Measurements from ENCODE around the gene COL16A1. TPM values are rescaled to one million over a fixed set of nuclear protein-coding genes. Genes with fewer than 3 reads are reported as not detected.

COL16A1 gene
- total and polyA plus RNA-seq, 2 experiments from 2014 or later: 90.2 to 127 TPM

DNA sequence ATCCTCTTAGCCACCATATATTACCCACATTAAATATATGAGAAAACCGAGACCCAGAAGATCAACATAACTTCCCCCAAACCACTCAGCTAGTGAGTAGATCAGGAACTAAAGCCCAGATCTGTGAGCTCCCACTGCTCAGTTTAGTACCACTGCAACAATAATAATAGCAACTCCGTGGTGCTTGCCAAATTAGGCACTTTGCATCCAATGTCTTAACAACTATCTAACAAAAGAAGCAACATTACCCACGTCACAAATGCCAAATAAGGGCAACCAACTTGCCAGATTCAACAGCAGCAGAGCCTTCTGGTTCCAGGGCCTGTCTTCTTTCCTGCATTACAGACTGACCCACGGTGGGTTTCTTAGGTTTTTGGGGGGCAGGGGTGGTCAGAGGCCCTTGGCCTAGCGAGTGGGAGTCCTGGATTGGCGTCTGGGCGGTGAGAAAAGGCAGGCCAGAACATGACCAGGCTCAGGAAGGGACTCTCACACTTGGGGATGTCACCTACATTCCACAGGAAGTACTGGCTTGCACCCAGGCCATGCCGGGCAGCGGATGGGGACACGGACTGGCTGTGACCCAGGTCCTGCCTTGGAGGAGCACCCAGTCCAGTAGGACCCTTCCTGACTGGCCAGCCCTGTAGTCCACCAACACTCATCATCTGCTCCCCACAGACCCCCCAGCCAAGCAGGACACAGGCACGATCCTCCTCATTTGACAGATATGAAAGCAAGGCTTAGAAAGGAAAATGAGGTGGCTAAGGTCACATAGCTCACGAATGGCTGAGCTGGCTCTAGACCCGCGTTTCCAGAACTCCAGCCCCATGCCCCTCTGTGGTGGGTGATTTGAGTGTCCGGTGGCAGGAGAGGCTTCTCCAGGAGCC, 81.7 kb downstream of the COL16A1 start:
- no peak for DNase-seq (ENCODE audit: low spot score)
- Histone ChIP-seq H3K79me2 (no peaks in the 10 kb centered on the region), H3K9me2 (replicated peaks; ENCODE audit: insufficient read depth) (no peaks in the 10 kb centered on the region), H2AFZ (no peak overlapping the region), H3K4me1 (ENCODE audit: insufficient read depth) (peaks cover 3% of the 10 kb centered on the region), H3K36me3 (replicated peaks; ENCODE audit: insufficient read depth, low read depth) (no peaks in the 10 kb centered on the region), H3K27me3 (peaks cover 3% of the 10 kb centered on the region), H3K4me3 (no peak overlapping the region), H3K4me2 (no peak overlapping the region), H3K27ac (no peak overlapping the region), H3K9me3 (ENCODE audit: low read depth) (no peaks in the 10 kb centered on the region), H4K20me1 (ENCODE audit: insufficient read depth, poor library complexity, severe bottlenecking) (no peaks in the 10 kb centered on the region)
- WGBS (ENCODE audit: low lambda C conversion rate, missing lambda C conversion rate): 90% methylated on average over 15 of the region's 15 CpGs
- TF ChIP-seq EZH2phosphoT487 (IDR thresholded peaks at IDR 0.05; ENCODE audit: low read depth, severe bottlenecking, unreplicated experiment) (no peak), EZH2 (IDR thresholded peaks at IDR 0.05; ENCODE audit: borderline replicate concordance) (no peak)
- TF ChIP-seq, protein P1, sequence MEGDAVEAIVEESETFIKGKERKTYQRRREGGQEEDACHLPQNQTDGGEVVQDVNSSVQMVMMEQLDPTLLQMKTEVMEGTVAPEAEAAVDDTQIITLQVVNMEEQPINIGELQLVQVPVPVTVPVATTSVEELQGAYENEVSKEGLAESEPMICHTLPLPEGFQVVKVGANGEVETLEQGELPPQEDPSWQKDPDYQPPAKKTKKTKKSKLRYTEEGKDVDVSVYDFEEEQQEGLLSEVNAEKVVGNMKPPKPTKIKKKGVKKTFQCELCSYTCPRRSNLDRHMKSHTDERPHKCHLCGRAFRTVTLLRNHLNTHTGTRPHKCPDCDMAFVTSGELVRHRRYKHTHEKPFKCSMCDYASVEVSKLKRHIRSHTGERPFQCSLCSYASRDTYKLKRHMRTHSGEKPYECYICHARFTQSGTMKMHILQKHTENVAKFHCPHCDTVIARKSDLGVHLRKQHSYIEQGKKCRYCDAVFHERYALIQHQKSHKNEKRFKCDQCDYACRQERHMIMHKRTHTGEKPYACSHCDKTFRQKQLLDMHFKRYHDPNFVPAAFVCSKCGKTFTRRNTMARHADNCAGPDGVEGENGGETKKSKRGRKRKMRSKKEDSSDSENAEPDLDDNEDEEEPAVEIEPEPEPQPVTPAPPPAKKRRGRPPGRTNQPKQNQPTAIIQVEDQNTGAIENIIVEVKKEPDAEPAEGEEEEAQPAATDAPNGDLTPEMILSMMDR (IDR thresholded peaks at IDR 0.05; ENCODE audit: poor library complexity): no peak

- TF ChIP-seq, protein P1 (IDR thresholded peaks at IDR 0.05; ENCODE audit: poor library complexity): no peak
- no peak for TF ChIP-seq EZH2phosphoT487 (IDR thresholded peaks at IDR 0.05; ENCODE audit: low read depth, severe bottlenecking, unreplicated experiment)
- TF ChIP-seq EZH2 (IDR thresholded peaks at IDR 0.05; ENCODE audit: borderline replicate concordance): no peak
- Histone ChIP-seq H3K27me3 (peaks cover 9% of the 10 kb centered on the region), H3K79me2 (no peaks in the 10 kb centered on the region), H3K4me1 (ENCODE audit: insufficient read depth) (no peaks in the 10 kb centered on the region), H3K27ac (no peak overlapping the region), H3K4me2 (no peak overlapping the region), H3K36me3 (replicated peaks; ENCODE audit: insufficient read depth, low read depth) (no peaks in the 10 kb centered on the region), H3K4me3 (no peak overlapping the region), H3K9me2 (replicated peaks; ENCODE audit: insufficient read depth) (no peaks in the 10 kb centered on the region), H4K20me1 (ENCODE audit: insufficient read depth, poor library complexity, severe bottlenecking) (no peaks in the 10 kb centered on the region), H3K9me3 (ENCODE audit: low read depth) (no peaks in the 10 kb centered on the region), H2AFZ (no peak overlapping the region)
- DNase-seq (ENCODE audit: low spot score): no peak
- 96% methylated on average over 5 of the region's 5 CpGs for WGBS (ENCODE audit: low lambda C conversion rate, missing lambda C conversion rate)
Observed at GRCh38 chr1:31621498-31621820, 82.4 kb downstream of the COL16A1 start.

DNA sequence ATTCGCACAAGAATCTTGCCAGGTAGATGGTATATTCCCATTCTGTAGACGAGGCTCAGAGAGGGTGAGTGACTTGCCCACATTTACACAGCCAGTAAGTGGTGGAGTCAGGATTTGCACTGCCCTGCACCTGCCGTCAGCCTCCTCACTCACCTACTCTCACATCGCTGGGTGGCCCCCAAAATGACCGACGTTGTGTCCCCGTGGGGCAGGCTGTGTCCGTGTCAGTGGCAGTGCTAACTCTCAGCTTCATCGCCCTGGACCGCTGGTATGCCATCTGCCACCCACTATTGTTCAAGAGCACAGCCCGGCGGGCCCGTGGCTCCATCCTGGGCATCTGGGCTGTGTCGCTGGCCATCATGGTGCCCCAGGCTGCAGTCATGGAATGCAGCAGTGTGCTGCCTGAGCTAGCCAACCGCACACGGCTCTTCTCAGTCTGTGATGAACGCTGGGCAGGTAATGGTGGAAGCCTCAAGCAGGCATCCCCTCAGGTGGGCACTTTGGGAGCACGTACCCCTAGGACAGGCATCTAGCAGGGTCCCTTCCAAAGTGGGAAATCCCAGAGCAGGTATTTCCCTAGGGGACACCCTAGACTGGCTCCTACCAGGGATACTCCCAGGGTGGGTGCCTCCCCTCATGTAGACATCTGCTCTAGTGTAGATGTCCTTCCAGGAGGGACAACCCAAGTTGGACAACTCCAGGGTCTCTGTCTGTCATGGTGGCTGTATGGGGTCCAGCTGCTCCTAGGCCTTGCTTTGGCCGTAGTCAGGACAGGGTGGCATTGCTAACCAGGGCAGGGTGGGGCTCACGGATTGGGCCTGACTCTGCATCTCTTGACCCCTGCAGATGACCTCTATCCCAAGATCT, 83.0 kb downstream of the COL16A1 start:
- Histone ChIP-seq H3K36me3 (replicated peaks; ENCODE audit: insufficient read depth, low read depth) (no peaks in the 10 kb centered on the region), H3K9me3 (ENCODE audit: low read depth) (no peaks in the 10 kb centered on the region), H2AFZ (no peak overlapping the region), H3K79me2 (no peaks in the 10 kb centered on the region), H3K4me3 (no peak overlapping the region), H4K20me1 (ENCODE audit: insufficient read depth, poor library complexity, severe bottlenecking) (no peaks in the 10 kb centered on the region), H3K4me2 (no peak overlapping the region), H3K27me3 (peaks cover 10% of the 10 kb centered on the region), H3K9me2 (replicated peaks; ENCODE audit: insufficient read depth) (no peaks in the 10 kb centered on the region), H3K27ac (no peak overlapping the region), H3K4me1 (ENCODE audit: insufficient read depth) (no peaks in the 10 kb centered on the region)
- no peak for DNase-seq (ENCODE audit: low spot score)
- 93% methylated on average over 20 of the region's 20 CpGs for WGBS (ENCODE audit: low lambda C conversion rate, missing lambda C conversion rate)
- no peak for TF ChIP-seq EZH2 (IDR thresholded peaks at IDR 0.05; ENCODE audit: borderline replicate concordance)
- TF ChIP-seq EZH2phosphoT487 (IDR thresholded peaks at IDR 0.05; ENCODE audit: low read depth, severe bottlenecking, unreplicated experiment): no peak
- TF ChIP-seq, protein P1 (IDR thresholded peaks at IDR 0.05; ENCODE audit: poor library complexity): no peak

Data from hepatocyte (in vitro differentiated cells).